ENCODE results near the gene RPP38.

The RPP38 gene

DNA sequence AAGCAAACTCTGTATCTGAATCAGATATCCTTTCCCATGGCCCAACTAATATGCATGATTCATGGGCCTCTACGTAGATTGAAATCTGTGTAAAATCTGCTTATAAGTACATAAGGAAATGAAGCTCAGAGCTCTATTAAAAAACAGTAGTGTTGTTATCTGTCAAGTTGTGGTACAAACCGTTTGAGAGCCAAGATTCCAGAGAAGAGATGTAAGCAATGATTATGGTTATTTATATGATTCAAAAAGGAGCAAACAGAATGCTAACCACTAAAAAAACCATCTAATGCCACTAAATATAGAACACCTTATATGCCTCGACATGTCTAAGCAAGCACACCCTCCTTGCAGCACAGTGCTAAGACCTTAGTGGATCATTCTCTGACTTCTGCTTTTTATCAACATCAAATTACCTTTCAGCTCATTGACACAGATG lies 26.6 kb downstream of the RPP38 start:
- TF ChIP-seq, protein P1, sequence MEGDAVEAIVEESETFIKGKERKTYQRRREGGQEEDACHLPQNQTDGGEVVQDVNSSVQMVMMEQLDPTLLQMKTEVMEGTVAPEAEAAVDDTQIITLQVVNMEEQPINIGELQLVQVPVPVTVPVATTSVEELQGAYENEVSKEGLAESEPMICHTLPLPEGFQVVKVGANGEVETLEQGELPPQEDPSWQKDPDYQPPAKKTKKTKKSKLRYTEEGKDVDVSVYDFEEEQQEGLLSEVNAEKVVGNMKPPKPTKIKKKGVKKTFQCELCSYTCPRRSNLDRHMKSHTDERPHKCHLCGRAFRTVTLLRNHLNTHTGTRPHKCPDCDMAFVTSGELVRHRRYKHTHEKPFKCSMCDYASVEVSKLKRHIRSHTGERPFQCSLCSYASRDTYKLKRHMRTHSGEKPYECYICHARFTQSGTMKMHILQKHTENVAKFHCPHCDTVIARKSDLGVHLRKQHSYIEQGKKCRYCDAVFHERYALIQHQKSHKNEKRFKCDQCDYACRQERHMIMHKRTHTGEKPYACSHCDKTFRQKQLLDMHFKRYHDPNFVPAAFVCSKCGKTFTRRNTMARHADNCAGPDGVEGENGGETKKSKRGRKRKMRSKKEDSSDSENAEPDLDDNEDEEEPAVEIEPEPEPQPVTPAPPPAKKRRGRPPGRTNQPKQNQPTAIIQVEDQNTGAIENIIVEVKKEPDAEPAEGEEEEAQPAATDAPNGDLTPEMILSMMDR (IDR thresholded peaks at IDR 0.05; ENCODE audit: low read depth, low read length), result no peak
- no peak overlapping the region for H3K4me3 ChIP-seq (ENCODE audit: low read depth, low read length)

GRCh38 chr10:15124190-15124589 lies 27.0 kb downstream of the RPP38 start:
- H3K4me3 ChIP-seq (ENCODE audit: low read depth, low read length), result no peak overlapping the region
- TF ChIP-seq, protein P1 (IDR thresholded peaks at IDR 0.05; ENCODE audit: low read depth, low read length), result no peak

- TF ChIP-seq, protein P1 (IDR thresholded peaks at IDR 0.05; ENCODE audit: low read depth, low read length), result no peak
- H3K4me3 ChIP-seq (ENCODE audit: low read depth, low read length), result no peak overlapping the region
Observed at GRCh38 chr10:15124908-15125307, 27.8 kb downstream of the RPP38 start.

- no peak overlapping the region for H3K4me3 ChIP-seq (ENCODE audit: low read depth, low read length)
- TF ChIP-seq, protein P1 (IDR thresholded peaks at IDR 0.05; ENCODE audit: low read depth, low read length), result no peak
Observed at GRCh38 chr10:15131330-15131729, 34.2 kb downstream of the RPP38 start.

GRCh38 chr10:15136129-15137035 lies 39.2 kb downstream of the RPP38 start:
- TF ChIP-seq, protein P1 (IDR thresholded peaks at IDR 0.05; ENCODE audit: low read depth, low read length), result no peak
- H3K4me3 ChIP-seq (ENCODE audit: low read depth, low read length), result no peak overlapping the region

DNA sequence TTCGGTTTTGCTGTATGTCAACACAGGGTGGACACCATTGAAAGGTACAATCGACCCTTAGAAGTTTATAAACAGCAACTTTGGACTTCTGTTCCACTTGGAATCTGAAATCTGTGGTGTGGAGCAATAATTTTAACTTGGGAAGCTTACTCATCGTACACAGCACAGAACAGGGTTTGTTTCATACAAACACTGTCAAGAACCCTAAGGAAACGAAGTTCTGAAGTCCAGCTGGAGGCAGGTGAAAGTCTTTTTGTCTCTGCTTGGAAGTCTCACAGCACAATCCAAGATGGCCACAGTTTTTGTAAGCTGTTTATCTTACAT lies 39.8 kb downstream of the RPP38 start:
- H3K4me3 ChIP-seq (ENCODE audit: low read depth, low read length), result no peak overlapping the region
- TF ChIP-seq, protein P1 (IDR thresholded peaks at IDR 0.05; ENCODE audit: low read depth, low read length), result no peak

DNA sequence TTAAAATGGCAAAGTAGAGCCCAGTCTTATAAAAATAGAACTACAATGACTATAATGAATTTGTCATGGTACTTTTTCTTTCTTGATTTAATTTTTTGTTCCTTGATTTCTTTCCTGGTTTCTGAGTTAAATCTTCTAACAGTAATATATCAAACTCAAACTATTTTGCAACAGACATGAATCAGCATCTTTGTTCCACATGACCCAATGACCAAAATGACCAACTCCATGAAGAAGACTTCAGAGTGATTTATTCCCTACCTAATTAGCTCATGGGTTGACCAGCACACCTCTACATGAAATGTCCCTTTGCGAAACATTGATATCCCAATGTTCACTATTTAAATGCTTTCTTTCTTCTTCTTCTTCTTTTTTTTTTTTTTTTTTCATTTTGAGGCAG lies 40.5 kb downstream of the RPP38 start:
- TF ChIP-seq, protein P1 (IDR thresholded peaks at IDR 0.05; ENCODE audit: low read depth, low read length), result no peak
- H3K4me3 ChIP-seq (ENCODE audit: low read depth, low read length), result no peak overlapping the region

Data from WI38 (cell line).